HG02678 (cell line): ENCODE data around the gene ACTN4.

Source experiments
- ATAC-seq: cut with Tn5 transposase; IDR thresholded peaks from one replicate; pipeline ENCODE4 v1.9.1; 2021; ENCODE audit warnings: mild to moderate bottlenecking, moderate library complexity; ENCODE audit not compliant: unreplicated experiment

Gene ACTN4

DNA sequence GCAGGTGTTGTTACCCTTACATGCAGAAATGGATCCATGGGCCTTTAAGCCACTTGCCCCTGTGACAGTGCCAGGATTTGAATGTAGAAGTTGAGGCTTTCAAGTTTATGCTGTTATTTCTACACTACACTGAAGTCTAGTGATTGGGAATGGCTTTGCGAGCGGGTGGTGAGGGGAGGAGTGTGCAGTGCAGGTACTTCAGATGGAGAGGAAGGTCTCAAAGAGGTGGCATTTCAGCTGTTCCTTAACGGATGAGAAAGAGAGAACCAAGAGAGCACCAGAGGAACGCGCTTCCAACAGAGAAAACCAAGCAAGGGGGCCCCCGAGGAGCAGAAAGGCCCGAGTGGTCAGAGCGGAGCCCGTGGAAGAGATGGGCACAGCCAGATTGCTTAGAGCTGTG is 13.3 kb downstream of the ACTN4 start:
- no peak for ATAC-seq

DNA sequence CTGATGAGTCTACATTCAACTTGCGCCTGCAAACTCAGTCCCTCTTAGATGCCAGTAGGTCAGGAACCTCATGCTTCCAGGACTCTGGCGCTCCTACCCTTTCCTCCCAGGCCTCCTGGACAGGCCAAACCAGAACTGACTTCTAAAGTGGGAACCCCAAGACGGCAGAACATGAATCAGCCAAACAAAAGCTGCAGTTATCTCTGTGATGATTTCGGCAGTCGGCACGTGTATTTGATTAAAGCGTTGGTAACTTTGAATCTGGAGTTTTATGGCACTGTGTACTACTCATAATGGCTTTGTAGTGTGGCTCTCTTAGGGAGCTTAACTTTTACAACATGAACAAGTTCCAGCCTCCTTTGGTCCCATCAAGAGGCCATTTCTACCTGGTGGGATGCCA is 13.7 kb downstream of the ACTN4 start:
- no peak for ATAC-seq

DNA sequence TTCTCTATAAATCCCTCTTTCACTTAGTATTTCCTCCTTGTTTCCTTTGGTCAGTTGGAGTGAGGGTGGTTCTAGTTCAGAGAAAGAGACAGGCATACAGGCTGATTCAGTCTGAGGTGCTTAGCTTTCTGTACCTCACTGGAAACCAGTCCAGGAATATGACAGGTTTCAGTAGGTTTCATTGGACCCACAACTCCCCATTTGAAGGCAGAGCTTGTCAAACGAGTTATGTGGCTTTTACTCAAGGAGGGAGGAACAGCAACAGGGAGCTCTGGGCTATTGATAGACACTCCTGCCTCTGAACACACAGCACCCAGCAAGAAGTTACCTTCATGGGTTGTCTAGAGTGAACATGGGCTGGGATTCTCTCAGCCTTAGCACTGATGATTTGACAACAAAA is 14.5 kb downstream of the ACTN4 start:
- no peak for ATAC-seq

DNA sequence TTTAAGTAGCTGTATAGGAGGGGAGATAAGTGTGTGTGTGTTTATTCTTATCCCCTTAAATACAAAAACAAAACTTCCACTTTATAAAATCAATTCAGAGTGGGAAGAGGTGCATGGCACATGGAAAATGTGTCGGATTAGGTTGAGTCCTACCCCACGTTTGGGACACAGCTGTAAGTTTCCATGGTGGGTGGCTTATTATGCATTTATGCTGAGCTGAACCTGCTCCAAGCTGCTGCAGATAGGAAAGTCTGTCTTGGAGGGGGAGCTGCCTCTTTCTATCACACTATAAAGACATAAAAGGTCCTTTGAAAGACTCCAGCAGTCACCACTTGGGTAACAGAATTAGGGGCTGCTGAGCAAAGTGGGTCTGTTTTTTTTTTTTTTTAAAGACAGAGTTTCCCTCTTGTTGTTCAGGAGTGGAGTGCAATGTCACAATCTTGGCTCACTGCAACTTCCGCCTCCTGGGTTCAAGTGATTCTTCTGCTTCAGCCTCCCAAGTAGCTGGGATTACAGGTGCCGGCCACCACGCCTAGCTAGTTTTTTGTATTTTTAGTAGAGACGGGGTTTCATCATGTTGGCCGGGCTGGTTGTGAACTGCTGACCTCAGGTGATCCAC is 15.2 kb downstream of the ACTN4 start:
- ATAC-seq: no peak

DNA sequence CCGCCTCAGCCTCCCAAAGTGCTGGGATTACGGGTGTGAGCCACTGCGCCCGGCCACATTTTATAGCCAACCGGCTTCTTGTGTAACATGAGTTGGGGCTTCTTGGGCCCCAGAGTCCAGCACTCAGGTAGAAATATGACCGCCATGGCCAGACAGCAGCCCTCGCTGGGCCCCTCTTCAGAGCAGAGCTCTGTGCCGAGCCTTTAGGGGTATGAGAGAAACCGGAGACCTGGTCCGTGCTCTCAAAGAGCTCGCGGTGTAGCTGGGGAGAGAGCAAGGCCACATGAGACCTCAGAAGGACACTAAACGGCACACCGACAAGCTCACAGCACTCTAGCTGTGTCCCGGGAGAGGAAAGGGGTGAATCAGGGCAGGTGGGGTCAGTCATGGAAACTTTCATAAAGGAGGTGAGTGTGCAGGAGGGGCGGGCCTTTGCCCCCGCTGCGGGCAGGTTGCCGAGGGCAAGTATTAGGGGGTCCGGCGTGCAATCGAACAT is 15.8 kb downstream of the ACTN4 start:
- ATAC-seq: no peak

DNA sequence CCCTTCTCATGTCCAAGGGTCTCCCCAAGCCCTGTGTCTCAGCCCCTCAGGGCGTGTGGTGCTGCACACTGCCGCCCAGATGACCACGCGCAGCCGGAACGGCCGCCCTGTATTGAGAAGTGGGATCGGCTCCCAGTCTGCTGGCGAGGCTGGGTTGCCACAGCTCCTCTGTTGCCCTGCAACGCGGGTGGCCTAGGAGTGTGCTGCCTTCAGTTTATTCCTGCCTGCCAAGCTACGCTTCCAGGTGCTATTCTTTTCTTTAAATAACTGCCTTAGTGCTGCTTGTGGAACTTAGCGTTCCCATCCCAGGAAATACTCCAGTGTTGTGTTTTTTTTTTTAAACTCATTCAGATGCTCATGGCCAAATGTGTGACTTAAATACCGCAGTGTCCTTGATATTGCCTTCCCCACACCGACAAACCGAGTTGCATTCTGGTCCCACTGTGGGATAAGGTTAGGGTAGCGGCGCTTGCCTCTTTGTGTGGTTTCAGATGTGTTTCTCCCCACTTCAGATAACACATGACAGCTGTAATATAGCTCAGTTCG is 16.6 kb downstream of the ACTN4 start:
- no peak for ATAC-seq

DNA sequence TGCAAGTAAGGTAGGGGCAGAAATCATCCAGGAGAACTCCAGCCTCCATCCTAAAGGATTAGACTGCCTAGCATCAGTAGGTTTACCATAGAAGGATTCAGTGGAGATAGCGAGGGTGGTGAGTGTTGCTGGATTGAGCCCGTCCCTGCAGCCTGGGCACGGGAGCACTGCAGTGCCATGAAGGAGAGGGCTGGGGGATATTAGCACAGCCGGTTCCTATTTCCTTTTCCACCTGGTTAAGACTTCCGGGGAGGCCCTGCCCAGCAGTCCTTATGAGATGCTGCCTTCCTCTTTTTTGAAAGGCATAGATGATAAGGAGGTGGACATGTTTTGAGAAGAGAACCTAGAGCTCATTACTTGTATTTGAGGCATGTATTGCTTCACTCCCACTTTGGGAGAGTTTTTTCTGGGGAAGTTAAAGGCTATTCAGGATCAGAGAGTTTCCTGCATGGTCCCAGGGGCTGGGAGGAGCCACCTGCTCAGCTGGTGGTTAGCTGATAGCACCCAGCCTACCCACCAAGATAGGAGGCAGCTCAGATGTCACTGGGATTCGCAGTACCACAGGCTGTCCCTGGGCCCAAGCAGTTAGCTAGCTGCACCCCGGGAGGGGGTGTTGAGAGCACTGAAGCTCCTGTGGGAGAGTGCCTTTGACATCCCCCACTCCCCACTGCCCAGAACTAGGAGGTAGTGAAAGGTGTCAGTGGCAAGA is 17.2 kb downstream of the ACTN4 start:
- ATAC-seq: no peak

DNA sequence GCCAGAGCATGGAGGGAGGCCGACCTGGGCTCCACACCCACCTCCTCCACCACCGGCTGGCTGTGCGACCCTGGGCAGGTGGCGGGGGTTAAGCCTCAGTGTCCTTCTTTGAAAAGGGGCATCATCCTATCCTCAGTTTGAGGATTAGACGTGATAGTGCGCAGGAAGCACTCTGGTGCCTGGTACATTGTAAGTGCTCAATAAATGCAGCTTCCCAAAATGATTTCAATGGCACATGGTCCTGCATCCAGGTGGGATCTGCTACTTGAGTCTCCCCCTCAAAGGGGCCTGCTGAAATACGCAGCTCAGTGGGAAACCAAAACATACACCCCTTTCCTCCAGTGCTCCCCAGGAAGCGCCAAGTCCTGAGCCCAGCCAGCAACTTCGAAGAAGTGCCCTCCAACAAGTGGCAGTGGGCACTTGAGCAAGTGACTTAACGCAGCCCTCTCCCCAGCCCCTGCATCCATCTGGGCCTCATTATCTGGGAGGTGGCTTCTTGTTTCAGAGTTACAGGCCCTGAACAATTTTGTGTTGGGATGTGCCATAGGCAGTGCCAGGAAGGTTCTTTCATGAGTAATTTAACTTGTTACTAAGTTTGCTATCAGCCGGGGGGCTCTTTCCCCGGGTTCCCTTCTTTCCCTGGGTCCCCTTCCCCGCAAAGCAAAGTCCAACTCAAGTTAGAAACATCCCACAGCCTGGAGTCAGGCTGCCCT is 17.9 kb downstream of the ACTN4 start:
- ATAC-seq: no peak

DNA sequence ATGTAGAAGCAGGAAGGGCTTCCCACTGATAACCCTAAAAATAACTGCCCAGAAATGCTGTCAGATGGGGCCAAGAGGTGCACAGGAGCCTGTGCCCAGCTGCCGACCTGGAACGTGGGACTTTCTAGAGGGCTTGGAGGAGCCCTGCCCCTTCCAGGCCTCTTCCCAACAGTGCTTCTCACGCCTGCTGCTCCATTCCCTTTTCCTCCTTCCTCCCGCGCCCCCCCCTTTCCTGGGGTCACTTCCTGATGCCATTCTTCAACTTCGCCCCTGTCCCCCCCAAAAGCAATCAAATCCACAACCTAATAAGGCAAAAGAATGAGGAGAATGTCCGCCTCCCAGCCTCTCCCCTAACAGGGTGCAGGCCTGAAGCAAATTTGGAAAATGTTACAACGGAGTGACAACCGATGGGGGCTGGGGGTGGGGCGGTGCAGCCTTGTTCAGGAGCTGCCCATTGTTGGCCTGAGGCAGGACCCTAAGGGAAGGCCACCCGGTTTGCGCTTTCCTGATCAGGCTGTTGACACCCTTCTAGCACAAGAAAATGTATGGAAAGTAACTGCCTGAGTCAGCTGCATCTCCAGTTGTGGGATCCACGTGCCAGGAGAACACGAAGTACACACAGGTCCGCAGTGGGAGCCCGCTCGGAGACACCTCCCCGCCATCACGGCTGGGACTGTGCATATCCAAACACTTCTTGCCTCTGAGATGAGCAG is 18.7 kb downstream of the ACTN4 start:
- no peak for ATAC-seq

DNA sequence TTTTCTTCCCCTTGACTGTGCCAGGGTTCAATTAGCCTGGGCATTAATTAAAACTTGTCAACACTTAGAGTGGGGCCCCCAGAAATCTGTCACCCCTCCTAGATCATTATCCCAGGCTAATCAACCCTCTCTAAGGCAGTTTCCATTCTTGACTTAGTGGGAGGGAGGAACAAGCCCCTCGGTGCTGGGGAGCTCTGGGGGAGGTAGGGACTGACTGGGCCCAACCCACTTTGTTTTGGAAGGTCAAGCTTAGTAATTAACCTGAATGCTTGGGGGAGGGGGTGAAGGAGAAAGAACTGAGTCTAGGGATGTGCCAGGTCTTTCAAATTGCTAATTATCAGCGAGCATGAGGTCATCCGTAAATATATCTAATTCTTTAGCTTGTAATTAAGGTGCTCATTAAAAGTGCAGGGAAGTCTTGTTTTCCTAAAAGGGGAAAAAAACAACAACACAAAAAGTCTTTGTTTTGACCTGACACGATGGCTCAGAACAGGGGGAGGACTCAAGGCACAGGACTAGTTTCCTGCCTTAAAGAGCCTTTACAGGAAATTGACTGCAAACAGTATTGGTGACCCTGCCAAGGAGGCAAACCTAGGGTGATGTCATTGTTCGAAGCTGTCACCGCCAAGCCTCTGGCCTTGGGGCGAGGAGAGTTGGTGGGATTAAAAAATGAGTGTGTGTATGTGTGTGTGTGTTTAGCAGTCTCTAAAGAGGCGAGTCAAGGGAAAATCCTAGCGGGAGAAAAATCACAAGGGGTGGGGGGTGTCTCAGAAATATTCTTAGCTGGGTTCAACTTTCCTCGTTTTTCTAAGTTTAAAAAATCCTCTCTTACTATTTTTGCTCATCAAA is 19.4 kb downstream of the ACTN4 start:
- no peak for ATAC-seq

DNA sequence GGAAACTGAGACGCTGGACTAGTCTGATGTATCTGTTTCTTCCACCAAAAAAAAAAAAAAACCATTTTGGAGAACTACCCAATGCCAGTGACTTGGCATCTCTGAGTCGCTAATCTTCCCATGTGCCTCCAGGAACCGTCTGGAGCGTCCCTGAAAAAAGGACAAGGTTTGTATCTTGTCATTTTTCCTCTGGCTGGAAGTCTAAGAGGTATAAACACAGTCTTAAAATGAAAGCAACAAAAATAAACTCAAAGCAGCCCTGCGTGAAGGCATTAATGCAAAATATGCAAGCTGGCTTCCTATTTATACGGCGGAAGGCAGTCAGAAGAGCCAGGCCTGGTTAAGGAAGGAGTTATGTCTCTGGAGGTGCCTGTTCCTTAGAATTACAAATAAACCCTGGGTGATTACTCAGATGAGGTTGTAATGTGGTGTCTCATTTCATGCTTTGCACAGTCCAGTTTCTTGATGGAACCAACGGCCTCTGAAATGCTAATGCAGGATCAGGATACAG is 20.3 kb downstream of the ACTN4 start:
- ATAC-seq: no peak

DNA sequence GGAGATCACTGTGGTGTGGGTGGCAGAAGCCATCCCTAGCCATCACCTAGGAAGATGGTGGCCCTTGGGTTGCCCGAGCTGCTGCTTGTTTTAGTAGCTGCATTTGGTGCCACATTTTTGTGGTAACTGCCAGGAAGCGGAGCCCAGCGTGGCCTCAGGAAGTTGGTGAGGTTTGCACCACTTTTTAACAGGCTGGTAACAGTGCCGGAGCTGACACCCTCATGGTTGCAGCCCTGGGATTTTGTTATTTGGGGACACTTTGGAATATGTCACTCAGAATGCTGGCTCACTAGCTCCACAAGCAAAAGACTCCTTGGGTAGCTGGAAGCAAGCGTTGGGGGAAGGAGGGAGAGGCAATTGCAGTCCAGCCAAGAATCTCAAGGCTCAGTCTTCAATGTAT is 22.1 kb downstream of the ACTN4 start:
- no peak for ATAC-seq

DNA sequence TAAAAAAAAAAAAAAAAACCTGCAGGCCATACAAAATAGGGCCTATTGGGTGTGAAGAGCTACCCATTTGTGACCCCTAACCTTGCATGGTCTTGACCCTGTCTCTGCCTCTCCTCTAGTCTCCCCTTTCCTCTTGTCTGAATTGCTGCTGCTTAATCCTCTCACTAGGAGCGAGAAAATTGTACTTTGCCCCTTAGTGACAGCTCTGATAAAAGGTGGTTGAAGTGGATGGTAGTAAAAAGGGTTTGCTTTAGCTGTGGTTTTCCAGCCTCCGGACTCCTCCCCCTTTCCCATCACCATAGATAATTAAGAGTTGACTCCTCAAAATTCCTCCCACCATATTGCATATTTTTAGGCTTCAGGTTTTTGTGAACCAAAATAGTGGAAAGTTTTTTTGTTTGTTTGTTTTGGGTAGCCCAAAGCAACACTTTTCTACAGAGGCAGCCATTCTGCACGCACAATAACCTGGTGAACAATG is 23.5 kb downstream of the ACTN4 start:
- ATAC-seq: no peak

DNA sequence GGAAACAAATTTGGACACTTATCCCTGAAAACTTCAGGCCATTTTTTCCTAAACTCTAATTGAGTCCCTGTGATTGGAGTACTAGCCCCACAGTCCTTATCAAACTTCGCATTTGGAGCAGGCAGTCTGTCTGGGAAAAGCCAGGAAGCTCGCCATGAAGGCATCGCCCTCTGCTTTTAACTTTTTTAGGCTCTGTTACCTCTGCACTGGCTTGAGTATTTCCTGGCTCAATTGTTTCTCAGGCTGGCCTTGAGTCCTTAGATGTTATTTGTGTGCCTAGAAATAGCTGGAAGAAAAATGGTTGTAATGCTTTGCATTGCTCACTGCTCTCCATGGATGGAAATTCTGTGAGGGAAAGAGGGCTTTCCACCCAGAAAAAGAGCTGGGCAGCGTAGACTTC is 24.2 kb downstream of the ACTN4 start:
- no peak for ATAC-seq

DNA sequence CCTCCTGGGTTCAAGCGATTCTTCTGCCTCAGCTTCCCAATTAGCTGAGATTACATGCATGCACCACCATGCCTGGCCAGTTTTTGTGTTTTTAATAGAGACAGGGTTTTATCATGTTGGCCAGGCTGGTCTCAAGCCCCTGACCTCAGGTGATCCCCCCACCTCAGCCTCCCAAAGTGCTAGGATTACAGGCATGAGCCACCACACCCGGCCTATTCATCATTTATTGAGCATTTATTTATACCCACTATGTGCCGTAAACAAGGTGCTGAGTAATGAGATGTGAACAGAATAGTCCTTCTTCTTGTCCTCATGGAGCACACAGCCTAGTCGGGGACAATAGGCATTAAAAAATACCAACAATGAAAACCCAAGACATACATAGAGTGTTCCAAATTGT is 25.6 kb downstream of the ACTN4 start:
- ATAC-seq: no peak

DNA sequence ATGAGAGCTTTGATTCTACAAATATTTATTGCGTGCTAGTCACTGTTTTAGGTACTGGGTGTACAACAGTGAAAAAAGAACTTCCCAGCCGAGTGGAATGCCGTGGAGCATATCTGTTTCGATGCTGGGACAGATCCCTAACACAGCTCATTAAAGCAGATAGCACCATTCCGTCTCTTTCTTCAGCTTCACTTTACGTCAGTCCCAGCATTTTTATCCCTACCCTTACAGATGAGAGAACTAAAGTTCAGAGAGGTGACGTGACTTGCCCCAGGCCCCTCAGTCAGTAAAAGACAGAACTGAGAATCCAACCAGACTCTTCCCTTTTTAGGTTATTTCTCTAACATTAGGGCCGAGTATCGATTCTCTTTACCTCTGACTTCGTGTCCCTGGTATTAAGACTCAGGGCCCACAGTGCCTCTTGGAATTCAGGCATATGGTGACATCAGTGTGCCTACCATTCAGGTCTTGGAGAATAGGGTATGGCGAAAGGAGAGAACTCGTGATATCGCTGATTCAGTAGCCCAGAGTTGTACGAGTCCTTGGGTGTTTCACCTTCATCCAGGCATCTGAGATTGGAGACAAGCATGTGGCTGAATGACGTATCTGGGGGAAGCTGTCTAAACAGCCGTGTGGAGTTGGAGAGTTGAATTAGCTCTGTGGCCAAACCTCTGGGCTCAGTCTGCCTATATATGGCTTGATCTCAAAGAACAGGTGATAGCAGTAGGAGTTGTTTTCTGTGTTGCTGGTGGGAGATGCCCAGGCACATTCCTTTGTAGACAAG is 27.1 kb downstream of the ACTN4 start:
- no peak for ATAC-seq

DNA sequence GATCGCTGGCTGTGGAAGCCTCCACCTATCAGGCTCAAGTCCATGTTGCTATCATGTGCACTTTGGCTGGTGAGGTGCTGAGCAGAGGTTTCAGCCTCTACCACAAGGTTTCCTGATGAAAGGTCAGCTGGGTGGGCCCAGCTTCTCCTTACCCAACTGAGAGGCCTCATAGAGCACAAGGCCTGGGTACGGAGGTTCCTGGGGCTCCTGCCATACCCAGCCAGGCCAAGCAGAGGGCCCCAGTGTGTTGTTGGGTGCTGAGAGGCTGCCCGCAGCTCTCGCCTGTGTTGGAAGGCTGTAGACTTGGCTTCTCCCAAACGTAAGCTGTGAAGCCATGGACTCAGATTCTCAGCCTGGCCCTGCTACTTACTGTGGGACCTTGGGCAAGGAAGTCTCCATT is 28.2 kb downstream of the ACTN4 start:
- no peak for ATAC-seq

DNA sequence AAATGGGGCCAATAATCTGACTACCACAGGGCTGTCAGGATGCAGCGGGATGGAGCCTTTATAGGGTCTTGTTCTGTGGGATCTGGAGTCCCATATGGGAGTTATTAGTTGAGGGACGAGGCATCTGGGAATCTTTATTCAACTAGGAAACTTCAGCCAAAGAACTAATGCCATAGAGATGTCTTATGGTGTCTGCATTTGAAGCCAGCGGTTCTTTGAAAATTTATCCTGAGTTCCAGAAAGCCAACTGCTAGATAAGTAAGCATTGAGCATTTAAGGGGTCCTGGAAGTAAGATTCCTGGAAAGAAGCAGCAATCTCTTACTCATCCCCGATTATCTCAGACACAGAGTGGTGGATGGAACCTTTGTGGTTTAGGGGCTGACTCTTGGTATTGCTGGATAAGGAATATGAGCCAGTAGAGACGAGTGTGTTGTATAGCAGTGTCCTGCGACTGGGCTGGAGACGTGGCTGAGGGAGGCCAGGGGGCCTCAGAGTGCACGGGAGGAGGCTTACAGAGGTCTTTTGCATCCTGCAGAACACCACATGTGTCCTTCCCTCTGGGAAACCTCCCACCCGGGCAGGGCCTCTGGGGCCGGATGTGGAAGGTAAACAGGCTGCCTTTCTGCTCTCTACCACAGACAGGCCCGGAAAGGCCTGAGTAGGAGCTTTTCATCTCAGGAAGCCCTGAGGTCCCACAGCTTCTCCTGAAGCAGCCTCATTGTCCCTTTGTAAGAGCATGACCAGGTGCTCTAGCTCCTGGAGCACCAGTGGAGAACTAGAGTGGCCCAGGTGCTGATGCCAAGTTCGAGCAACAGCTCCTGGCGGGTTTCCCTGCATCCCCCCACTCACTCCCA is 28.8 kb downstream of the ACTN4 start:
- ATAC-seq: no peak
